ENCODE measurements around the gene GLO1. TPM values are rescaled to one million over a fixed set of nuclear protein-coding genes. Genes with fewer than 3 reads are reported as not detected.

The GLO1 gene
- total and polyA plus RNA-seq, 5 donors from 2014 or later: 22.1 to 100 (median 84.0) TPM

- H3K36me3 Mint-ChIP-seq: peaks cover 7% of the 10 kb centered on the region
- Histone ChIP-seq H3K36me3 (ENCODE audit: control insufficient read depth, insufficient read depth, low read length) (no peaks in the 10 kb centered on the region), H3K4me1 (ENCODE audit: control insufficient read depth, insufficient read depth, low read length, poor library complexity, severe bottlenecking) (peaks cover 12% of the 10 kb centered on the region), H3K4me3 (ENCODE audit: low read depth, low read length) (no peak overlapping the region), H3K9me3 (ENCODE audit: control insufficient read depth in 2 of 2, low read length in 2 of 2) (no peaks in the 10 kb centered on the region), H3K27ac (ENCODE audit: insufficient read depth, low read length, poor library complexity, severe bottlenecking) (no peak overlapping the region), H3K27me3 (ENCODE audit: control insufficient read depth, insufficient read depth, low read length) (no peaks in the 10 kb centered on the region)
- H3K4me3 Mint-ChIP-seq: no peak overlapping the region
- DNase-seq (no peak), ATAC-seq (ENCODE audit: low read depth in 2 of 2) (no peak)
- peaks cover 40 to 60% (median 46%) of the 10 kb centered on the region in 4 donors for H3K4me1 Mint-ChIP-seq
- no peak overlapping the region for H3K27ac Mint-ChIP-seq
- peaks cover 0 to 1% (median 0%) of the 10 kb centered on the region in 7 donors for H3K9me3 Mint-ChIP-seq
- H3K27me3 Mint-ChIP-seq: no peaks in the 10 kb centered on the region
Observed at GRCh38 chr6:38631186-38631783, 71.7 kb downstream of the GLO1 start.

Other genes with a start within 250 kb of the GLO1 start
- 79.7 TPM for gene BTBD9, start 63.2 kb downstream of the GLO1 start, total RNA-seq
- 10 to 100 TPM; 11.6 to 17.9 (median 14.5) TPM for gene BTBD9, start 63.2 kb downstream of the GLO1 start, polyA plus RNA-seq
- 0.05 TPM for gene DNAH8, start 12.2 kb upstream of the GLO1 start, total RNA-seq
- gene DNAH8, start 12.2 kb upstream of the GLO1 start, polyA plus RNA-seq: 1 to 10 TPM in 1 of 4 donors, under 1 TPM in 3; 0.39 to 1.2 (median 0.63) TPM